Thyroid gland (tissue), 4 donors: ENCODE measurements around the gene SNCB.

Experiments
- POLR2A ChIP-seq, 2 donors: fragments of 450-650 bp; IDR thresholded peaks; one replicate each; pipeline ENCODE4 v1.6.1; 2017; ENCODE audit warnings: antibody characterized with exemption in 2 of 2, mild to moderate bottlenecking in 2 of 2, moderate library complexity in 1 of 2
- TF ChIP-seq, protein P1 (sequence below), 6 experiments: fragments of 200-600 bp in 3 of 6; fragments of 450-650 bp in 3 of 6; sonication (generic) in 3 of 6; IDR thresholded peaks; one replicate each; pipeline ENCODE4 v1.5.1; 2016 to 2019; ENCODE audit warnings: antibody characterized with exemption in 6 of 6, mild to moderate bottlenecking in 2 of 6, inconsistent platforms in 1 of 6, moderate library complexity in 1 of 6

DNA sequence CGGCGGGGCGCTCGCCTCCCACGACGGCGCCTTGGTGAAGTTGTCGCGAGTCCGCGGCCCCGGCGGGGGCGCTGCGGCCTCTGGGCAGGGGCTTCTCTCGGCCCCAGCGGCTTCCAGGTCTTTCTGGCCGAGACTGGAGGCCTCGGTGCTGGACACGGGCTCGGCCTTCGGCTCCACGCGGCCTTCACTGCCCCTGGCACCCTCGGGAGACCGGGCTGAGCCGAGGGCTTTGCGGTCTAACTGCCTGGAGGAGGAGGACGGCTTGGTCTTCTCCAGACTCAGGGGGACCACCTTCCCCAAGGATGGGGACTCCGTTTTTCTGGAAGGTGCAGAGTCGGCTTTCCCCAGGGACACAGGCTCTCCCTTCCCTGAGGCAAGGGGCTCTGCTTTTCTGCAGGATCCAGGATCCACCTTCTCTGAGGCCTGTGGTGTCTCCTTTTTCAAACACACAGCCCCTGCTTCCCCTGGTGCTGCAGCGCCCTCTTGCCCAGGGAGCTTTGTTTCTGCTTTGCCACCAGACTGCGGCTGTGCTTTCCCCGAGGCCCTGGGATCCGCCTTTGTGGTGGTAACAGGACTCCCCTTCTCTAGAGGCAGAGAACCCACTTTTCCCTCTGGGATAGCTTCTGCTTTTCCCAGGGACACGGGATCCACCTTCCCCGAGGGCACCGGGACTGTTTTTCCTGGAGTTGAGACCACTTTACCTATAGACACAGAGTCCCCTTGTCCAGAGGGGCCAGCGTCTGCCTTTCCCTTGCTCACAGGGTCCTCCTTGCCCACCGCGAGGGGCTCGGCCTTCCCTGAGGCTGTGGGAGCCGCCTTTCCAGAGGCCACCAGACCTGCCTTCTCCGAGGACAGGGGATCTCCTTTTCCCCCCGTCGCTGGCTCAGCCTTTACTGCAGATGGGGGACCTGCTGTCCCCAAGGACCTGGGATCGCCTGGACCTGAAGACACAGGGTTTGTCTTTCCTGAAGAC lies 32.6 kb downstream of the SNCB start:
- TF ChIP-seq POLR2A (IDR thresholded peaks at IDR 0.05), result no peak
- TF ChIP-seq, protein P1, sequence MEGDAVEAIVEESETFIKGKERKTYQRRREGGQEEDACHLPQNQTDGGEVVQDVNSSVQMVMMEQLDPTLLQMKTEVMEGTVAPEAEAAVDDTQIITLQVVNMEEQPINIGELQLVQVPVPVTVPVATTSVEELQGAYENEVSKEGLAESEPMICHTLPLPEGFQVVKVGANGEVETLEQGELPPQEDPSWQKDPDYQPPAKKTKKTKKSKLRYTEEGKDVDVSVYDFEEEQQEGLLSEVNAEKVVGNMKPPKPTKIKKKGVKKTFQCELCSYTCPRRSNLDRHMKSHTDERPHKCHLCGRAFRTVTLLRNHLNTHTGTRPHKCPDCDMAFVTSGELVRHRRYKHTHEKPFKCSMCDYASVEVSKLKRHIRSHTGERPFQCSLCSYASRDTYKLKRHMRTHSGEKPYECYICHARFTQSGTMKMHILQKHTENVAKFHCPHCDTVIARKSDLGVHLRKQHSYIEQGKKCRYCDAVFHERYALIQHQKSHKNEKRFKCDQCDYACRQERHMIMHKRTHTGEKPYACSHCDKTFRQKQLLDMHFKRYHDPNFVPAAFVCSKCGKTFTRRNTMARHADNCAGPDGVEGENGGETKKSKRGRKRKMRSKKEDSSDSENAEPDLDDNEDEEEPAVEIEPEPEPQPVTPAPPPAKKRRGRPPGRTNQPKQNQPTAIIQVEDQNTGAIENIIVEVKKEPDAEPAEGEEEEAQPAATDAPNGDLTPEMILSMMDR (IDR thresholded peaks at IDR 0.05), result no peak
